Astrocyte of the cerebellum (primary cell): ENCODE measurements around the gene FOS.
"Not testable (repeated sequence)": the region's sequence is repeated elsewhere in the genome, so short reads cannot be mapped to it uniquely, and the experiment has no call there.

Source experiments
- DNase-seq: peaks from one replicate; pipeline ENCODE4 v3.0.0-alpha.2; 2011; ENCODE audit warnings: low read depth
- H3K4me3 ChIP-seq: 2 replicates; pipeline ENCODE4 v1.5.1; 2011; ENCODE audit warnings: mild to moderate bottlenecking, low read depth, low read length, moderate library complexity
- in situ Hi-C: cut with HindIII; loops from 2 replicates; pipeline ENCODE4 v1.10.0; 2017; ENCODE audit warnings: low sequenced_read_pairs
- TF ChIP-seq, protein P1 (sequence below): IDR thresholded peaks from 2 replicates; pipeline ENCODE4 v1.5.1; 2012; ENCODE audit warnings: low read length, low read depth, moderate library complexity, mild to moderate bottlenecking; ENCODE audit errors: missing control alignments

FOS gene

DNA sequence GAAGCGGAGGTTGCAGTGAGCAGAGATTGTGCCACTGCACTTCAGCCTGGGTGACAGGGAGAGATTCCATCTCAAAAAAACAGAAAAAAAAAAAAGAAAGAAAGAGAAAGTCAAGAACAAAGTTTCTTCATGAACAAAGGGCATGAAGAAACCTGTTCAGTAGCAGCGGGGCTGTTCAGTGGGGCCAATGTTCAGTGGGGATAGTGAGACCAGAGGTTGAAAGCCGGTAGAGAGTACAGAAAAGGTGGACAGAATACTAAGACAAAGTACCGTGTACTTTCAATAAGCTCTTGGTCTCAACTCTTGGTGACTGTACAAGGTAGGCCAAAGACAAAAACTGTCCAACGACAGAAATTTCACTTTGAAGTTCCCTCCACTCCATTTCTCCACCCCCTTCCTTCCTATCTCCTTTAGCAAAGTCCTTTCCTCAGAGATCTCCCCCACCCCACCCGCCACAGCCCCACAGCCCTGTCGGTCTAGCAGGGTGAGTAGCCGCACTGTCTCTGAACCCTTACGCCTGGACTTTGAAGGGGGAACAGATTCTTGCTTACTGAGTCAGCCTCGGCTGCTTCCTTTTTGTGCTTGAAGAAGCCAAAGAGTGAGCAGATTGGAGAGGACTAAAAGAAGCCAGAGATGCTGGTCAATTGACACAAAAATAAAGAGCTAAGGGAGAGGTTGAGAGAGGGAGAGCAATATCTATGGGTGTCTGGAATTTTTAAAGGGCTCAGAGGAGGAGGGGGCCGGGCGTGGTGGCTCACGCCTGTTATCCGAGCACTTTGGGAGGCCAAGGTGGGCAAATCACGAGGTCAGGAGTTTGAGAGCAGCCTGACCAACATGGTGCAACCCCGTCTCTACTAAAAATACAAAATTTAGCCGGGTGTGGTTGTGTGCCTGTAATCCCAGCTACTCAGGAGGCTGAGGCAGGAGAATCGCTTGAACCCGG, 44.2 kb upstream of the FOS start:
- TF ChIP-seq, protein P1, sequence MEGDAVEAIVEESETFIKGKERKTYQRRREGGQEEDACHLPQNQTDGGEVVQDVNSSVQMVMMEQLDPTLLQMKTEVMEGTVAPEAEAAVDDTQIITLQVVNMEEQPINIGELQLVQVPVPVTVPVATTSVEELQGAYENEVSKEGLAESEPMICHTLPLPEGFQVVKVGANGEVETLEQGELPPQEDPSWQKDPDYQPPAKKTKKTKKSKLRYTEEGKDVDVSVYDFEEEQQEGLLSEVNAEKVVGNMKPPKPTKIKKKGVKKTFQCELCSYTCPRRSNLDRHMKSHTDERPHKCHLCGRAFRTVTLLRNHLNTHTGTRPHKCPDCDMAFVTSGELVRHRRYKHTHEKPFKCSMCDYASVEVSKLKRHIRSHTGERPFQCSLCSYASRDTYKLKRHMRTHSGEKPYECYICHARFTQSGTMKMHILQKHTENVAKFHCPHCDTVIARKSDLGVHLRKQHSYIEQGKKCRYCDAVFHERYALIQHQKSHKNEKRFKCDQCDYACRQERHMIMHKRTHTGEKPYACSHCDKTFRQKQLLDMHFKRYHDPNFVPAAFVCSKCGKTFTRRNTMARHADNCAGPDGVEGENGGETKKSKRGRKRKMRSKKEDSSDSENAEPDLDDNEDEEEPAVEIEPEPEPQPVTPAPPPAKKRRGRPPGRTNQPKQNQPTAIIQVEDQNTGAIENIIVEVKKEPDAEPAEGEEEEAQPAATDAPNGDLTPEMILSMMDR, result no peak
- H3K4me3 ChIP-seq, result no peak overlapping the region
- peak; percentile 60 for DNase-seq
- in situ Hi-C loops, result no loop called here

DNA sequence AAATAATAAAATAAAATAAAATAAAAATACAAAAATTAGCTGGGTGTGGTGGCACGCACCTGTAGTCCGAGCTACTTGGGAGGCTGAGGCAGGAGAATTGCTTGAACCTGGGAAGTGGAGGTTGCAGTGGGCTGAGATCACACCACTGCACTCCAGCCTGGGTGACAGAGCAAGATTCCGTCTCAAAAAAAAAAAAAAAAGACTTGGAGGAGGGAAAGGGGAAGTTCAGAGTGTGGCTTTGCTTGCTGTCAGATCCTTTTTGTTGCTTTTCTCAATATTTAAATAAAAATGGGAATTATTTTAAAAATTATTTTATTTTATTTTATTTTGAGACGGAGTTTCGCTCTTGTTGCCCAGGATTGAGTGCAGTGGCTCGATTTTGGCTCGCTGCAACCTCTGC, 43.4 kb upstream of the FOS start:
- DNase-seq, in situ Hi-C loops, H3K4me3 ChIP-seq: not testable (repeated sequence)

DNA sequence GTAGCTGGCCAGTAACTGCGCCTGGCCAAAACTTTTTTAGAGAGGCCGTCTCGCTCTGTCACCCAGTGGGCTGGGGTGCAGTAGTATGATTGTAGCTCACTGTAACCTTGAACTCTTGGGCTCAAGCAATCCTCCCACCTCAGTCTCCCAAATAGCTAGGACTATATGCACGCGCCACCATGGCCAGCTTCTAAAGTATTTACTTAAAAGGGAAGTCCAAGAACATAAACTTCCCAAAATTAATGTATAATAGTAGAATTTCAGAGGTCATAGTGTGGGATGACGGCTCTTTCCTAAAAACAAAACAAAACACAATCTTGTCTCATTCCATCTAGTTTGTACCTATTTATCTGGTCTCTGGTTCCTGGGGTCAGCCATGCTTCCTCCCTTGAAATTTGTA, 42.2 kb upstream of the FOS start:
- no peak overlapping the region for H3K4me3 ChIP-seq
- in situ Hi-C loops, result no loop called here
- TF ChIP-seq, protein P1, result no peak
- no peak for DNase-seq

DNA sequence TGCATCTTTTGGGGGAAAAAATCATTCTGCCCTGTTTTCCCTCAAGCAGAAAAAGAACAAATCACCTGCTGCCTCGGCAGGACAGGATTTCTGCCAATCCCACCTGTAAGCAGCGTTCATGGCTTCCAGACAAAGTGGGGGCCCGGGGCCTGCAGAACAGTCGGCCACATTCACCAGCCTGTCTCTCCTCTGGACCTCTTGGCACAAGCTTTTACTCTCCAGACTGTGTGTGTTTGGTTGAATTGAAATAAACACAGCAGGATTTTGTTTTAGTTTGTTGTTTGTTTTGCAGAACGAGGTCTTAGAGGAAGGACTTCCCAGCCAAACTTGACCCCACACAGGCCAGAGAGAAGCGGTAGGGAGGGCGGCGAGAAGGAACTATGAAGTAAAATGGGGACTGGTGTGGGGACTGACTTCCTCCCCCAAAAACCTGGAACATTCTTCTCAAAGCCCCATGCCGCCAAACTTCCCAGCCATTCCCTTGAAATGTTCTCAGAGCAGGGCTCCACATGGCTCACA, 41.7 kb upstream of the FOS start:
- TF ChIP-seq, protein P1, result no peak
- DNase-seq, result no peak
- in situ Hi-C loops, result no loop called here
- no peak overlapping the region for H3K4me3 ChIP-seq

DNA sequence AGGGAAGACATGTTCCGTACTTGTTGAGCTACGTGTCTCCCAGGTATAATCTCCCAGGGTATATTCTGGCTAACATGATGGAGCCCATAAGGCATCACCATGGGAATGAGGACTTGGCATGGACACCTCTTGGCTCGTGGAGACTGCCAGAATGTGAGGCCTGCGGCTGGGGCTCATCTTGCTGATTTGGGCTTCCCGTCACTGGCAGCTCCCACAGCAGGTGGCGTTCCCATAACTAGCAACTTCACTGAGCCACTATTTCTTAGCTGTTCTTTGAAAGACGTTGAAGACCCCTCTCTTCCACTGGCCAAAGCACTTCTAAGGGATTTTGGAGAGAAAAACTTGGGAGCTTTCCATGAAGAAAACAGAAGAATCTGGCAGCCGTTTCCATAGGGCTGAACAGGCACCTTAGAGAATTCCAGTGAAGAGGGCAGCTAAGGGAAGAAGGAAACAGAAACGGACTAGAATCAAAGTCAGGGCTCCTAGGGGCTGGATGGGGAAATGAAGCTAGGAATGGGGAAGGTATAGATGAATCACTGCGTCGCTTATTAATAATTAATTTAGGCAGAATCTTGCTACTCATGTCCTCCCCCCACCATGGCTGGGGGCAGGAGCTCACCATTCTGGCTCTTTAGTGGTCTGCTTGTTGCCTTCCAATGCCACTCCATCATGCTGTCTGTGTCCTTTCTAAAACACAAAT, 39.7 kb upstream of the FOS start:
- in situ Hi-C loops, result no loop called here
- no peak for DNase-seq
- TF ChIP-seq, protein P1, result no peak
- no peak overlapping the region for H3K4me3 ChIP-seq

DNA sequence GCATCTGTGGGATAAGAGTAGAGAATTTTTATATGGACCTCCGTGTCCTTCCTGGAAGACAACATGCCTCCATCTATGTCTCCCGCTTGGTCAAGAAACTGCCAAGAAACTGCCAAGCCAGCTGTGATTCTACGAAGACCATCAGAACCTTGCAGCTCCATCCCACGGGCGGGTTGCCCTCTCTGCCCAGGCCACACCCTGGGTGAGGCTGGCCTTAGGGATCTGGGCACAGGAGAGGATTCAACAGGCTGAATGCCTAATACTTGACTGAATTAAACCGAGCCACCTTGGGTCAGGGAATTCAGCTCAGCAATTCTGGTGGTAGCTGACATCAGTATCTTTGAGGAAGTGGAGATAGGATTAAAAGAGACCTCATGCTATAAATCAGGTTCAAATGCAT, 37.8 kb upstream of the FOS start:
- in situ Hi-C loops, result no loop called here
- TF ChIP-seq, protein P1, result no peak

More for the DNA sequence above, 37.8 kb upstream of the FOS start:
- DNase-seq, result no peak
- no peak overlapping the region for H3K4me3 ChIP-seq
